Measurements from ENCODE around the gene INSC.

The INSC gene

GRCh38 chr11:15143855-15144254 is 29.1 kb downstream of the INSC start:
- no peak for ATAC-seq

DNA sequence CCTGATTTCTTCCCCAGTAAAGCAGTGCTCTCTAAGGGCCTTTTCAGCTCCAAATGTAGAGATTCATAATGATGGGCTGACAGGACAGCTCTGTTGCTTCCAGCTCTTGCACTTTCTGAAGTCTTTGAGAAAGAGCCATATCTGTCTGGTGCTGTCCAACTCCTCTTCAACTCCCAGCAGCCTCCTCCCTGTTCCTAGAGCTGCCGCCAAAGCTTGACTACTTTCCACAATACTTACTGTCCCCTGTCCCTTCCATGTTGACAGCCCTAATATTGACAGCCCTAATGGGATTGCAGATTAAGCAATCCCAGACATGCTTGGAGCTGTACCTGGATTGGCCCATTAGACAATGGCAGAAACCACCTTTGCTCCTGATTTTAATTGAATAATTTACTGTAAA is 29.6 kb downstream of the INSC start:
- no peak for TF ChIP-seq ISL1 (CRISPR knock-in tag; IDR thresholded peaks at IDR 0.05)
- TF ChIP-seq TOX (CRISPR knock-in tag; IDR thresholded peaks at IDR 0.05; ENCODE audit: borderline replicate concordance) = no peak
- no peak for TF ChIP-seq ZNF565 (CRISPR knock-in tag; conservative IDR thresholded peaks at IDR 0.05; ENCODE audit: low read depth)
- TF ChIP-seq ZFP3 (CRISPR knock-in tag; IDR thresholded peaks at IDR 0.05) = no peak
- no peak for TF ChIP-seq ESRRG (CRISPR knock-in tag; IDR thresholded peaks at IDR 0.05)
- TF ChIP-seq ARNTL (CRISPR knock-in tag; IDR thresholded peaks at IDR 0.05; ENCODE audit: borderline replicate concordance, low read depth) = no peak
- TF ChIP-seq TSHZ2 (CRISPR knock-in tag; IDR thresholded peaks at IDR 0.05) = no peak
- no peak for TF ChIP-seq CREB5 (CRISPR knock-in tag; IDR thresholded peaks at IDR 0.05; ENCODE audit: low read depth)
- TF ChIP-seq CSDC2 (CRISPR knock-in tag; IDR thresholded peaks at IDR 0.05) = no peak
- TF ChIP-seq PPARA (CRISPR knock-in tag; IDR thresholded peaks at IDR 0.05; ENCODE audit: borderline replicate concordance) = no peak
- TF ChIP-seq ZNF8 (CRISPR knock-in tag; IDR thresholded peaks at IDR 0.05) = no peak
- TF ChIP-seq ZC3H10 (CRISPR knock-in tag; IDR thresholded peaks at IDR 0.05) = no peak
- TF ChIP-seq, protein P1, sequence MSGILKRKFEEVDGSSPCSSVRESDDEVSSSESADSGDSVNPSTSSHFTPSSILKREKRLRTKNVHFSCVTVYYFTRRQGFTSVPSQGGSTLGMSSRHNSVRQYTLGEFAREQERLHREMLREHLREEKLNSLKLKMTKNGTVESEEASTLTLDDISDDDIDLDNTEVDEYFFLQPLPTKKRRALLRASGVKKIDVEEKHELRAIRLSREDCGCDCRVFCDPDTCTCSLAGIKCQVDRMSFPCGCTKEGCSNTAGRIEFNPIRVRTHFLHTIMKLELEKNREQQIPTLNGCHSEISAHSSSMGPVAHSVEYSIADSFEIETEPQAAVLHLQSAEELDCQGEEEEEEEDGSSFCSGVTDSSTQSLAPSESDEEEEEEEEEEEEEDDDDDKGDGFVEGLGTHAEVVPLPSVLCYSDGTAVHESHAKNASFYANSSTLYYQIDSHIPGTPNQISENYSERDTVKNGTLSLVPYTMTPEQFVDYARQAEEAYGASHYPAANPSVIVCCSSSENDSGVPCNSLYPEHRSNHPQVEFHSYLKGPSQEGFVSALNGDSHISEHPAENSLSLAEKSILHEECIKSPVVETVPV (CRISPR knock-in tag; IDR thresholded peaks at IDR 0.05) = no peak
- TF ChIP-seq GLIS3 (CRISPR knock-in tag; IDR thresholded peaks at IDR 0.05) = no peak
- no peak for TF ChIP-seq POU6F1 (CRISPR knock-in tag; IDR thresholded peaks at IDR 0.05; ENCODE audit: borderline replicate concordance, low read depth)
- no peak for TF ChIP-seq TCF4 (CRISPR knock-in tag; IDR thresholded peaks at IDR 0.05; ENCODE audit: borderline replicate concordance)
- no peak for TF ChIP-seq OSR1 (CRISPR knock-in tag; IDR thresholded peaks at IDR 0.05)
- no peak for ATAC-seq

More at GRCh38 chr11:15143855-15144254, 29.1 kb downstream of the INSC start:
- TF ChIP-seq CREB5 (CRISPR knock-in tag; IDR thresholded peaks at IDR 0.05; ENCODE audit: low read depth) (no peak), ZNF70 (CRISPR knock-in tag; IDR thresholded peaks at IDR 0.05) (no peak), ZC3H10 (CRISPR knock-in tag; IDR thresholded peaks at IDR 0.05) (no peak), CSDC2 (CRISPR knock-in tag; IDR thresholded peaks at IDR 0.05) (no peak), TOX (CRISPR knock-in tag; IDR thresholded peaks at IDR 0.05; ENCODE audit: borderline replicate concordance) (no peak), OSR1 (CRISPR knock-in tag; IDR thresholded peaks at IDR 0.05) (no peak), SNAI2 (CRISPR knock-in tag; IDR thresholded peaks at IDR 0.05) (no peak), ZNF565 (CRISPR knock-in tag; conservative IDR thresholded peaks at IDR 0.05; ENCODE audit: low read depth) (no peak), ZNF8 (CRISPR knock-in tag; IDR thresholded peaks at IDR 0.05) (no peak), ESRRG (CRISPR knock-in tag; IDR thresholded peaks at IDR 0.05) (no peak), ZFP30 (CRISPR knock-in tag; IDR thresholded peaks at IDR 0.05) (no peak)

DNA sequence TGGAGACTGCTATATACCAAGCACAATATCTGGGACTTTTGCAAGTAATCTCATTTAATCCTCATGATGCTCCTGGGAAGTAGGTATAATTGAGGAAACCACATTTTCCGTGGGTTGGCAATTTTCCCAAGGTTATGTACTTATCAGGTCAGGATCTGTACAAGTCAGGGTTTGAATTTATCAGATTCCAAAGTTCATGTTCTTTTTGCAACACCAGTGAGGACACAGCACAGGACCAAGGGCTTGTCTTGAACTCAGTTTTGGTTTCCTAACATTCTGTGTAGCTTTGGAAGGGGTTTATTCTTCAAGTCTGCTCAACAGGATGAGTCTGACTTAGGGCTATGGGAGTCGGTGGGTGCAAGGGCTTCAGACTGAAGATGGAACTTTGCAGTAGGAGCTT is 30.4 kb downstream of the INSC start:
- no peak for ATAC-seq
- TF ChIP-seq ZFP3 (CRISPR knock-in tag; IDR thresholded peaks at IDR 0.05) = no peak
- TF ChIP-seq ZNF565 (CRISPR knock-in tag; conservative IDR thresholded peaks at IDR 0.05; ENCODE audit: low read depth) = no peak
- TF ChIP-seq ISL1 (CRISPR knock-in tag; IDR thresholded peaks at IDR 0.05) = no peak
- no peak for TF ChIP-seq ESRRG (CRISPR knock-in tag; IDR thresholded peaks at IDR 0.05)
- no peak for TF ChIP-seq POU6F1 (CRISPR knock-in tag; IDR thresholded peaks at IDR 0.05; ENCODE audit: borderline replicate concordance, low read depth)
- no peak for TF ChIP-seq OSR1 (CRISPR knock-in tag; IDR thresholded peaks at IDR 0.05)
- no peak for TF ChIP-seq GLIS3 (CRISPR knock-in tag; IDR thresholded peaks at IDR 0.05)
- TF ChIP-seq TCF4 (CRISPR knock-in tag; IDR thresholded peaks at IDR 0.05; ENCODE audit: borderline replicate concordance) = no peak
- no peak for TF ChIP-seq ZFP30 (CRISPR knock-in tag; IDR thresholded peaks at IDR 0.05)
- TF ChIP-seq SNAI2 (CRISPR knock-in tag; IDR thresholded peaks at IDR 0.05) = no peak
- TF ChIP-seq, protein P2, sequence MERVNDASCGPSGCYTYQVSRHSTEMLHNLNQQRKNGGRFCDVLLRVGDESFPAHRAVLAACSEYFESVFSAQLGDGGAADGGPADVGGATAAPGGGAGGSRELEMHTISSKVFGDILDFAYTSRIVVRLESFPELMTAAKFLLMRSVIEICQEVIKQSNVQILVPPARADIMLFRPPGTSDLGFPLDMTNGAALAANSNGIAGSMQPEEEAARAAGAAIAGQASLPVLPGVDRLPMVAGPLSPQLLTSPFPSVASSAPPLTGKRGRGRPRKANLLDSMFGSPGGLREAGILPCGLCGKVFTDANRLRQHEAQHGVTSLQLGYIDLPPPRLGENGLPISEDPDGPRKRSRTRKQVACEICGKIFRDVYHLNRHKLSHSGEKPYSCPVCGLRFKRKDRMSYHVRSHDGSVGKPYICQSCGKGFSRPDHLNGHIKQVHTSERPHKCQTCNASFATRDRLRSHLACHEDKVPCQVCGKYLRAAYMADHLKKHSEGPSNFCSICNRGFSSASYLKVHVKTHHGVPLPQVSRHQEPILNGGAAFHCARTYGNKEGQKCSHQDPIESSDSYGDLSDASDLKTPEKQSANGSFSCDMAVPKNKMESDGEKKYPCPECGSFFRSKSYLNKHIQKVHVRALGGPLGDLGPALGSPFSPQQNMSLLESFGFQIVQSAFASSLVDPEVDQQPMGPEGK (CRISPR knock-in tag; IDR thresholded peaks at IDR 0.05; ENCODE audit: borderline replicate concordance) = no peak
- TF ChIP-seq PPARA (CRISPR knock-in tag; IDR thresholded peaks at IDR 0.05; ENCODE audit: borderline replicate concordance) = no peak
- no peak for TF ChIP-seq ZC3H10 (CRISPR knock-in tag; IDR thresholded peaks at IDR 0.05)
- no peak for TF ChIP-seq ARNTL (CRISPR knock-in tag; IDR thresholded peaks at IDR 0.05; ENCODE audit: borderline replicate concordance, low read depth)
- TF ChIP-seq, protein P1 (CRISPR knock-in tag; IDR thresholded peaks at IDR 0.05) = no peak
